ENCODE data around the gene FAM89B. TPM values are rescaled to one million over a fixed set of nuclear protein-coding genes. Genes with fewer than 3 reads are reported as not detected.

The FAM89B gene
- total and polyA plus RNA-seq, 2 of the 8 experiments (the other 6 are each of a cell fraction or from before 2014, with no cell fraction given): 15.8 to 32.4 TPM

DNA sequence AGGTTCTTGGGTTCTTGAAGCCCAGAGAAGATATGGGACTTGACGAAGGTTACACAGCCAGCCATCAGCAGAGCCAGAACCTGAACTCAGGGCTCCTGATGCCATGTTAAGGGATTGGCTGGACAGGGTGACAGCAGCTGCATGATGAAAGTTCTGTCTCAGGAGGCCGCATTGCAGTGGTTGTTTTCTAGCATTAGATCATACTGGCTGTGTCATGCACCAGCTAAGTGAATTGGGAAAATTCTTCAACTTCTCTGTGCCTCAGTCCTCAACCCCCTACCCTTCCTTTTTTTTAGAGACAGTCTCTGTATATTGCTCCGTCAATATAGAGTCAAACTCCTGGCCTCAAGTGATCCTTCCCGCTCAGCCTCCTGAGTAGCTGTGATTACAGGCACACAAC, 8.7 kb upstream of the FAM89B start:
- no peak overlapping the region for H3K14ac ChIP-seq (ENCODE audit: insufficient read length)
- no peak overlapping the region for H2BK120ac ChIP-seq (replicated peaks; ENCODE audit: low read depth, low read length)
- H3K9ac ChIP-seq (replicated peaks in 1 of 4; ENCODE audit: extremely low read depth in 1 of 4, low read depth in 3 of 4, low read length in 3 of 4): no peak overlapping the region
- no peak overlapping the region for H2BK15ac ChIP-seq (ENCODE audit: low read length)
- no peak overlapping the region; the same call in 1 of the 2 replicates for H4K8ac ChIP-seq (ENCODE audit: extremely low read depth, insufficient read depth, low read length)
- FAIRE-seq (no peak), DNase-seq (ENCODE audit: low read depth in 1 of 2, low spot score in 2 of 2) (no peak)
- peaks cover 0 to 2% of the 10 kb centered on the region in 2 experiments for H4K20me1 ChIP-seq (replicated peaks in 1 of 2; ENCODE audit: control insufficient read depth in 1 of 2, insufficient read depth in 2 of 2, low read length in 2 of 2)
- peaks cover 2% of the 10 kb centered on the region; the same call in 1 of the 2 replicates for H3K23me2 ChIP-seq (ENCODE audit: low read depth, low read length)
- no peaks in the 10 kb centered on the region for H3K36me3 ChIP-seq (ENCODE audit: control insufficient read depth in 2 of 4, insufficient read depth in 4 of 4, low read length in 3 of 4)
- no peak overlapping the region for H3K23ac ChIP-seq (ENCODE audit: insufficient read length)
- H2BK20ac ChIP-seq (ENCODE audit: low read length): no peak overlapping the region
- H2BK5ac ChIP-seq (ENCODE audit: low read depth, low read length): no peak overlapping the region
- H3K9me3 ChIP-seq (ENCODE audit: insufficient read depth in 2 of 2, low read depth in 1 of 2, low read length in 1 of 2): no peaks in the 10 kb centered on the region
- peak overlapping the region; percentile 86; the same call in 1 of the 2 replicates for H2AK5ac ChIP-seq (ENCODE audit: low read depth, low read length)
- no peak overlapping the region for H2BK12ac ChIP-seq (ENCODE audit: low read depth, low read length)
- no peaks in the 10 kb centered on the region for H3K79me2 ChIP-seq (ENCODE audit: control insufficient read depth in 1 of 2, insufficient read depth in 2 of 2, low read length in 2 of 2)
- no peak overlapping the region for H3K56ac ChIP-seq (replicated peaks; ENCODE audit: insufficient read length, low read depth, low read length)
- WGBS, 2 experiments (ENCODE audit: extremely low coverage in 1 of 2, insufficient coverage in 1 of 2, insufficient read length in 1 of 2, insufficient replicate concordance in 2 of 2, low coverage in 1 of 2, low lambda C conversion rate in 2 of 2, missing lambda C conversion rate in 1 of 2): 91% methylated on average over 4 of the region's 4 CpGs; no CpG with 5 or more reads in 1 of the 2 experiments
- H3K4me1 ChIP-seq (replicated peaks in 1 of 4; ENCODE audit: control insufficient read depth in 3 of 4, insufficient read depth in 4 of 4, low read length in 3 of 4): peaks cover 0 to 22% (median 20%) of the 10 kb centered on the region in 4 experiments; a peak in 6 of 7 replicates
- no peak overlapping the region for H3K27ac ChIP-seq (ENCODE audit: low read depth, low read length)
- H4K5ac ChIP-seq (ENCODE audit: insufficient read length, low read depth, low read length): no peak overlapping the region
- no peaks in the 10 kb centered on the region; the same call in 1 of the 2 replicates for H3K79me1 ChIP-seq (ENCODE audit: low read depth, low read length)
- no peak overlapping the region for H3K4me3 ChIP-seq (ENCODE audit: extremely low read depth in 1 of 4, insufficient read depth in 2 of 4, low read depth in 3 of 4, low read length in 4 of 4)
- H2AFZ ChIP-seq (ENCODE audit: low read length): no peak overlapping the region
- ChIA-PET POLR2A (ENCODE audit: partially characterized antibody) (interaction anchor here (1.4 to 1.6 kb wide), 2 partner anchors 18 to 64 kb away, joined by 4 read pairs; no protein-coding TSS in a partner anchor), CTCF (ENCODE audit: partially characterized antibody) (interaction anchor here (3.5 to 16.3 kb wide), 4 partner anchors 8 to 19 kb away, joined by 11 to 284 read pairs (median 51); partner anchors contain the start of genes EHBP1L1, FAM89B and ZNRD2)
- no peak overlapping the region for H3K4me2 ChIP-seq (ENCODE audit: insufficient read depth in 1 of 2, low read depth in 2 of 2, low read length in 2 of 2)
- peaks cover 0 to 11% (median 7%) of the 10 kb centered on the region in 4 experiments; a peak in 5 of 7 replicates for H3K27me3 ChIP-seq (replicated peaks in 1 of 4; ENCODE audit: control insufficient read depth in 3 of 4, extremely low read depth in 1 of 4, insufficient read depth in 3 of 4, low read length in 3 of 4)
- no peak overlapping the region for H3K18ac ChIP-seq (ENCODE audit: extremely low read depth, low read length)
- no peak overlapping the region for H4K91ac ChIP-seq (replicated peaks; ENCODE audit: insufficient read length, low read length)
- no peak overlapping the region for H3K4ac ChIP-seq (replicated peaks; ENCODE audit: insufficient read length, low read depth, low read length)
- TF ChIP-seq CEBPB (IDR thresholded peaks at IDR 0.05; ENCODE audit: low read depth, low read length) (no peak), SRF (IDR thresholded peaks at IDR 0.05; ENCODE audit: low read depth, low read length) (no peak), SIX5 (IDR thresholded peaks at IDR 0.05; ENCODE audit: low read depth, low read length) (no peak), NANOG (IDR thresholded peaks at IDR 0.05; ENCODE audit: insufficient read depth, low read depth, low read length, poor library complexity, severe bottlenecking) (no peak)
- TF ChIP-seq, protein P1, sequence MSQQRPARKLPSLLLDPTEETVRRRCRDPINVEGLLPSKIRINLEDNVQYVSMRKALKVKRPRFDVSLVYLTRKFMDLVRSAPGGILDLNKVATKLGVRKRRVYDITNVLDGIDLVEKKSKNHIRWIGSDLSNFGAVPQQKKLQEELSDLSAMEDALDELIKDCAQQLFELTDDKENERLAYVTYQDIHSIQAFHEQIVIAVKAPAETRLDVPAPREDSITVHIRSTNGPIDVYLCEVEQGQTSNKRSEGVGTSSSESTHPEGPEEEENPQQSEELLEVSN (IDR thresholded peaks at IDR 0.05): no peak

All from H1 (cell line).